Measurements from ENCODE around the gene TDRD9. TPM values are rescaled to one million over a fixed set of nuclear protein-coding genes. Genes with fewer than 3 reads are reported as not detected.

Gene TDRD9
- total RNA-seq, 1 experiment from 2014 or later, result not detected

- no peak for TF ChIP-seq CTCF (conservative IDR thresholded peaks at IDR 0.05; ENCODE audit: low read depth, low read length)
- TF ChIP-seq EZH2 (IDR thresholded peaks at IDR 0.05; ENCODE audit: borderline replicate concordance, low read depth, low read length, poor library complexity, severe bottlenecking), result no peak
- no peaks in the 10 kb centered on the region for H3K27me3 ChIP-seq (replicated peaks; ENCODE audit: insufficient read depth, low read depth, low read length, poor library complexity)
- no peak for DNase-seq (ENCODE audit: low spot score)
- H3K36me3 ChIP-seq (ENCODE audit: insufficient read depth, low read length, poor library complexity, severe bottlenecking), result no peaks in the 10 kb centered on the region
- intact Hi-C loops (cut with micrococcal nuclease; ENCODE audit: unreplicated experiment), result loop anchor here (5.0 kb wide), 1 partner anchor 549 kb away; no protein-coding TSS in a partner anchor
- no peak overlapping the region for H3K27ac ChIP-seq (ENCODE audit: low read depth, low read length, poor library complexity, severe bottlenecking)
- H3K9me3 ChIP-seq (ENCODE audit: low read depth, low read length, poor library complexity, severe bottlenecking), result no peaks in the 10 kb centered on the region
- ChIA-PET CTCF (no interaction called here), POLR2A (ENCODE audit: low non-redundant PET) (no interaction called here)
- no TSS peak for BruUV-seq (replicated peaks)
- H3K4me3 ChIP-seq (ENCODE audit: low read depth, low read length, poor library complexity, severe bottlenecking), result no peak overlapping the region
- peaks cover 8% of the 10 kb centered on the region for H3K4me1 ChIP-seq (ENCODE audit: insufficient read depth, low read length, poor library complexity, severe bottlenecking)
Measured at GRCh38 chr14:104092931-104093365, 164.7 kb downstream of the TDRD9 start.

GRCh38 chr14:104093366-104094055, 165.3 kb downstream of the TDRD9 start:
- BruUV-seq (replicated peaks), result no TSS peak
- POLR2A ChIA-PET (ENCODE audit: low non-redundant PET), result no interaction called here

GRCh38 chr14:104094056-104094708, 165.9 kb downstream of the TDRD9 start:
- no peak for DNase-seq (ENCODE audit: low spot score)
- intact Hi-C loops (cut with micrococcal nuclease; ENCODE audit: unreplicated experiment), result loop anchor here (5.0 kb wide), 1 partner anchor 548 kb away; no protein-coding TSS in a partner anchor
- H3K9me3 ChIP-seq (ENCODE audit: low read depth, low read length, poor library complexity, severe bottlenecking), result no peaks in the 10 kb centered on the region
- no peaks in the 10 kb centered on the region for H3K36me3 ChIP-seq (ENCODE audit: insufficient read depth, low read length, poor library complexity, severe bottlenecking)
- ChIA-PET POLR2A (ENCODE audit: low non-redundant PET) (no interaction called here), CTCF (interaction anchor here (0.5 to 0.6 kb wide), 2 partner anchors 15 to 475 kb away, joined by 6 to 7 read pairs; no protein-coding TSS in a partner anchor)
- peaks cover 8% of the 10 kb centered on the region for H3K4me1 ChIP-seq (ENCODE audit: insufficient read depth, low read length, poor library complexity, severe bottlenecking)
- H3K4me3 ChIP-seq (ENCODE audit: low read depth, low read length, poor library complexity, severe bottlenecking), result no peak overlapping the region
- no peak overlapping the region for H3K27ac ChIP-seq (ENCODE audit: low read depth, low read length, poor library complexity, severe bottlenecking)
- H3K27me3 ChIP-seq (replicated peaks; ENCODE audit: insufficient read depth, low read depth, low read length, poor library complexity), result no peaks in the 10 kb centered on the region
- no TSS peak for BruUV-seq (replicated peaks)
- TF ChIP-seq EZH2 (IDR thresholded peaks at IDR 0.05; ENCODE audit: borderline replicate concordance, low read depth, low read length, poor library complexity, severe bottlenecking) (no peak), CTCF (conservative IDR thresholded peaks at IDR 0.05; ENCODE audit: low read depth, low read length) (no peak)

More at GRCh38 chr14:104093366-104094055, 165.3 kb downstream of the TDRD9 start:
- DNase-seq (ENCODE audit: low spot score), result no peak
- Histone ChIP-seq H3K36me3 (ENCODE audit: insufficient read depth, low read length, poor library complexity, severe bottlenecking) (no peaks in the 10 kb centered on the region), H3K4me1 (ENCODE audit: insufficient read depth, low read length, poor library complexity, severe bottlenecking) (peaks cover 8% of the 10 kb centered on the region), H3K27ac (ENCODE audit: low read depth, low read length, poor library complexity, severe bottlenecking) (no peak overlapping the region), H3K27me3 (replicated peaks; ENCODE audit: insufficient read depth, low read depth, low read length, poor library complexity) (no peaks in the 10 kb centered on the region), H3K4me3 (ENCODE audit: low read depth, low read length, poor library complexity, severe bottlenecking) (no peak overlapping the region), H3K9me3 (ENCODE audit: low read depth, low read length, poor library complexity, severe bottlenecking) (no peaks in the 10 kb centered on the region)
- TF ChIP-seq EZH2 (IDR thresholded peaks at IDR 0.05; ENCODE audit: borderline replicate concordance, low read depth, low read length, poor library complexity, severe bottlenecking), result no peak
- no peak for TF ChIP-seq CTCF (conservative IDR thresholded peaks at IDR 0.05; ENCODE audit: low read depth, low read length)
- CTCF ChIA-PET, result no interaction called here
- intact Hi-C loops (cut with micrococcal nuclease; ENCODE audit: unreplicated experiment), result loop anchor here (5.0 kb wide), 1 partner anchor 549 kb away; no protein-coding TSS in a partner anchor
